NCI-H1105 treated with DMSO at 0.1 percent for 48 hours (cell line): ENCODE results near the gene TANC1.
A peak's percentile ranks its signal among the peaks of the same experiment; 100 is the strongest.

ENCODE experiments used
- DNase-seq: peaks from one replicate; lab custom pipeline; 2025; lab: John Stamatoyannopoulos, UW

TANC1 gene

GRCh38 chr2:159118115-159118858, 149.8 kb downstream of the TANC1 start:
- peak; percentile 68 for DNase-seq

GRCh38 chr2:159118859-159119500, 150.5 kb downstream of the TANC1 start:
- DNase-seq = no peak

GRCh38 chr2:159119652-159120257, 151.3 kb downstream of the TANC1 start:
- no peak for DNase-seq

GRCh38 chr2:159123786-159124185, 155.3 kb downstream of the TANC1 start:
- no peak for DNase-seq

- DNase-seq = no peak
Observed at GRCh38 chr2:159124441-159124911, 156.0 kb downstream of the TANC1 start.

- no peak for DNase-seq
Observed at GRCh38 chr2:159124931-159125467, 156.6 kb downstream of the TANC1 start.

GRCh38 chr2:159125858-159126257, 157.4 kb downstream of the TANC1 start:
- DNase-seq = no peak

- DNase-seq = no peak
Observed at GRCh38 chr2:159126432-159127022, 158.1 kb downstream of the TANC1 start.

GRCh38 chr2:159128191-159128590, 159.8 kb downstream of the TANC1 start:
- no peak for DNase-seq

- no peak for DNase-seq
Observed at GRCh38 chr2:159129269-159129668, 160.8 kb downstream of the TANC1 start.

GRCh38 chr2:159129824-159130223, 161.4 kb downstream of the TANC1 start:
- no peak for DNase-seq

GRCh38 chr2:159130302-159130701, 161.9 kb downstream of the TANC1 start:
- DNase-seq = no peak

GRCh38 chr2:159131267-159131913, 162.9 kb downstream of the TANC1 start:
- no peak for DNase-seq

GRCh38 chr2:159131914-159132281, 163.5 kb downstream of the TANC1 start:
- DNase-seq = no peak

- DNase-seq = no peak
Observed at GRCh38 chr2:159133797-159134196, 165.4 kb downstream of the TANC1 start.

- no peak for DNase-seq
Observed at GRCh38 chr2:159134979-159135378, 166.5 kb downstream of the TANC1 start.

- no peak for DNase-seq
Observed at GRCh38 chr2:159136391-159136790, 168.0 kb downstream of the TANC1 start.

- DNase-seq = no peak
Observed at GRCh38 chr2:159137511-159138241, 169.2 kb downstream of the TANC1 start.

GRCh38 chr2:159138642-159139182, 170.3 kb downstream of the TANC1 start:
- no peak for DNase-seq

GRCh38 chr2:159139216-159139933, 170.9 kb downstream of the TANC1 start:
- DNase-seq = no peak
